CD1c-positive myeloid dendritic cell (primary cell): ENCODE results near the gene BRI3BP.

Source experiments
- DNase-seq: peaks from one replicate; pipeline ENCODE4 v3.0.0-alpha.2; 2016; ENCODE audit errors: extremely low spot score

Gene BRI3BP

DNA sequence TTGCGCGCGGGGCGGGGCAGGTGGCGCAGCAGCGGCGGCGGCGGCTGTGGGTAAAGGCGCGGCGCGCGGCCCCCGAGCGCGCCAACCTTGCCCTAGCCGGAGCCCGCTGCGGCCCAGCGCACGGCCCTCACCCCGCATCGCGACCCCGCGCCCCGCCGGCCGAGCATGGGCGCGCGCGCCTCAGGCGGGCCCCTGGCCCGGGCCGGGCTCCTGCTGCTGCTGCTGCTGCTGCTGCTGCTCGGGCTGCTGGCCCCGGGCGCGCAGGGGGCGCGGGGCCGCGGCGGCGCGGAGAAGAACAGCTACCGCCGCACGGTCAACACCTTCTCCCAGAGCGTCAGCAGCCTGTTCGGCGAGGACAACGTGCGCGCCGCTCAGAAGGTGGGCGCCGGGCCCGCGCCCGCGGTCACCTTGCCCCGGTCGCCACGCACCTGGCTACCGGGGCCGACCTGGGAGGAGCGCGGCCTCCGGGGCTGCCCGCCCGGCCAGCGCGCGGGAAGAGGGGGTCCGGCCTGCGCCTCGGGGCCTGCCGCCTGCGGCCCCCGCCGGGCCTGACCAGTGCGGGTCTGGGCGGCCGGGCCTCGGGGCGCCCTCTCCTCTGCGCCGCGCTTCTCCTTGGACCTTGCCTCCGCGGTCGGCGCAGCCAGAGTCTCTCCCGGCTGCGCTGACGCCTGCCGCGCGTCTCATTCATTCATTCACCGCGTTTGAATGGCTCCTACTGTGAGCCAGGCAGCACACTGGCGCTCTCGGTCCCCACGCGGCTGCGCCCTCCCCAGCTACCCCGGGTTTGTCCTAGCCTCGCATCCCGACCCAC, at the start of gene BRI3BP:
TSS of gene BRI3BP (plus strand) at position 20 of the 811 bp plus-strand sequence. CDS start at position 166, 146 bp downstream.
- DNase-seq = peak; percentile 28

DNA sequence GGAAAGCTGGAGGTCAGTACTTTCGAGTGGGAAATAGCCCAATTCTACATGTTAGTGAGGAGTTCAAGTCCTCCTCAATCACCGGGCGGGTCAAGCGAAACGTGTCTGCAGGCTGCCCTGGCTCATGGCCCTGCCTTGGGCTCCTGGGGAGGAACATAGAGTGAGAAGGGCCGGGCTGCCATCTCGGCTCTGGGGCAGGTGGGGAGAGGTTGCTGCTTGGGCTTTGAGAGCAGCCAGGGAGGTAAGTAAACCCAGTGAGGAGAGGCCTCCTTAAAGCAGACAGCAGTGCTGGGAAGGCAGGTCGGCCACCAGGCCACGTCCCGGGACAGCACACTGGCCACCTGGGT, 47.0 kb upstream of the BRI3BP start:
- DNase-seq = no peak

GRCh38 chr12:124947013-124947412, 46.4 kb upstream of the BRI3BP start:
- no peak for DNase-seq

DNA sequence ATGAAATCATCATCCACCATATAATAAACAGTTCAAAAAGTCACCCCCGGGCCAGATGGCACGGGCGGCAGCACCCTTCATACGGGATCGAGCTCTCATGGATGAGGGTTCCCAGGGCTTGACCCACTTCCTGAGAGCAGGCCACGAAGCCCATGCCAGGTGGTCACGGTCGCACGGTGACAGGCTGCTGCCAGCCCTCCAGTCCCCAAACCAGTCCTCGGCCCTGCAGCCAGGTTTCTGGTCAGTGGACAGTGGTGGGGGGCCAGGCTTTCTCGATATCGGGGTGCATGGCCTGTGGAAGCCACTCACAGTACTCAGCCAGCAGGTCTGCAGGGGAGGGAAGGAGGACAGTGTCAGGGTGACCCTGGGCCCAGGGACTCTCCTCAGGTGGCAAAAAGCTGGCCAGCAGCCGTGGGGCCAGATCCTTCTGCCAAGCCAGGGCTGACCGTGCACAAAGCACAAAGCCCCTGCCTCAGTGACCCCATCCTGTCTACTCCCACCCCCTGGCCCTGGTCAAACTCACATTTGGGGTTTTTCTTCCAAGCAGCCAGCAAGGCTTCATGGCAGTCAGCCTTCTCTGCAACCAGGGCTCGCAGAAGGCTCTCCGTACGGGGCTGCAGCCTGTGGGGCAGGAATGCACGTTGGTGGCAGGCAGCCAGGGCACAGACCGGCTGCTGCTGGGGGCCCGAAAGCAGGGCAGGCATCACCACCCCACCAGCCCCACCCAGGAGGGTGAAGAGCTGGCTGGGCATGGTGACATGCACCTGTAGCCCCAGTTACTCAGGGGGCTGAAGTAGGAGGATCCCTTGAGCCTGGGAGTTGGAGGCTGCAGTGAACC, 45.7 kb upstream of the BRI3BP start:
- DNase-seq = no peak

GRCh38 chr12:124949066-124949465, 44.4 kb upstream of the BRI3BP start:
- no peak for DNase-seq

DNA sequence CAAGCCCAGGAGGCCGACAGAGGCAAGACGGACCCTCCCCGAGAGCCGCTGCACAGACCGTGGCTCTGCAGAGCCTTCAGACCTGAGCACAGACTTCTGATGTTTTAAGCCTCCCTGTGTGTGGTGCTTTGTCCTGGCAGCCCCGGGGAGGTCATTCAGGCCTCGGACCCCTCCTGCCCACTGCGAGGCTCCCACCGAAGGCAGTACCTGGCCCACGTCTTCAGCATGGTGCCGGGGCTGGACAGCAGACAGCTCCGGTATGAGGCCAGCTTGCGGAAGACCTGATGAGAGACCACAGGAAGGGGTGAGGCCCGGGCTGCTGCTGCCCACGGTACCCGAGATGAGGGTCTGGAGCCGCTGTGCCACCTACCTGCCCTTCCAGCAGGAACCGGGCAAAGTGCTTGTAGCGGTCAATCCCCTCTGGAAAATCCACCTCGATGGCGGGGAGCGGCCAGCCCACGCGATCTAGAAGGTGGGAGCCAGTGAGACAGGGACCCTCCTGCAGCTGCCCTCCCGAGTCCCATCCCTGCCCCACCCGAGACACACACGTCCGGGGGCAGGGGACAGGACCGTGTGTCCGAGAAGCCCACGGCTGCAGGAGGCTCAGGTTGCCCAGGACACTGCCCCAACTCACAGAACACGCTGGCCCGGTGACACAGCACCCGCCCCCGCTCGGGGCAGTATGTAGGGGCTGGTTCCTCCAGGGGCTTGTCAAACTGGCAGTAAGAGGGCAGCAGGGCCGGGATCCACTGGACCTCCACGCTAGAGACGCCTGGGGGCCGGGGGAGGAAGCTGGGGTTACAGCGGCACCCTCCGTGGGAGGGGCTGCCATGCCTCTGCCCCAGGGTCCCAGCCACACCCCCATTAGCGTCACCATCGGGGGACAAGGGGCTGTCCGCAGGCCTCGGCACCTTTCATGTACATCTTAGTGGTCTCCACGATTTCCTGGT, 43.4 kb upstream of the BRI3BP start:
- DNase-seq = no peak

DNA sequence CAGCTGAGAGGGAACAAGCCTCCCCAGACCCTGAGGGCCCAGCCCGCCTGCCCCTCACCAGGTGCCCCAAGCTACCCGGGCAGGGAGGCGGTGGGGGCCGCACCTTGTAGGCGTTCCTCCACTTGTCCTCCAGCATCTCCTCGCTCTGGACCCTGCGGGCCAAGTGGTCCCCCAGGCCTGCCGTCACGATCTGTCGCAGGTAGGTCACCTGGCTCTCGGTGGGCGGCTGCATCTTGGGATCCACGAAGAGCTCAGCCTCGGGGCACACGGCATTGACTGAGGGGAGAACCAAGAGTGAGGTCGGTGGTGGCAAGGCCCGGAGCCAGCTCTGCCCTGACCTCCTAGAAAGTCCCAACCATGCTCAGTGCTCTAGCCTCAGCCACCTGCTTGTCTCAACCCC, 41.1 kb upstream of the BRI3BP start:
- no peak for DNase-seq

DNA sequence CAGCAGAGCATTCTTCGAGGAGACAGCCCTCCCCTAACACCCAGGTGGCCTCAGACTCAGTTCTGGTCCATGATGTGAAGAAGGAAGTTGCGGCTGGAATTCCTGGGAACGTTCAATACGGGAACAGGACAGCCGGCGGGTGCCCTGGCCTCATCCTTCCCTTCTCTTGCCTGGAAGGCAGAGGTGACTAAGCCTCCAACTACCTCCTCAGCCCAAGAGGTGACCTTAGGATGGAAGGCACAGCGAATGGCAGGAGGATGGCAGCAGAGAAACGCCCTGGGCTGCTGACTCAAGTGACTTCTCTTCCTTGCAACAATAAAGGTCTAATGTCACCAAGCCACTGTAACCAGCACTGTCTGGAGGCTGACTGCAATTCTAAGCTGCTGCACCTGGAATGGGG, 40.6 kb upstream of the BRI3BP start:
- DNase-seq = no peak

GRCh38 chr12:124953689-124954405, 39.6 kb upstream of the BRI3BP start:
- DNase-seq = no peak

- no peak for DNase-seq
Measured at GRCh38 chr12:124954771-124955170, 38.7 kb upstream of the BRI3BP start.

DNA sequence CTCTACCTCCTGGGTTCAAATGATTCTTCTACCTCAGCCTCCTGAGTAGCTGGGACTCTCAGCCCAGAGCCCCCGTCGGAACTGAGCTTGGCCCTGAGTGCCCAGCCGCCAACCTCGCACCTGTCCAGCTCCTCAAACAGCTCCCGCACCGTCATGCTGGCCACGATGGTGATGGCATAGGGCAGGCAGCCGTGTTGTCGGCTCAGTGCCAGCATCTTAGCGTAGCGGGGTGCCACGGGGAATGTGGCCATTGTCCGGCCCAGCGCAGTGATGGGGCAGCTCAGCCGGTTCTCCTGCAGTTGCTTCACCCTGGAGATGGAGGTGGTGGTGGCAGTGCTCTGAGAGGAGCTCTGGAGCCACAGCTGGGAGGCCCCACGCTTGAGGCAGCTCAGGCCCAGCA, 36.9 kb upstream of the BRI3BP start:
- no peak for DNase-seq

- DNase-seq = no peak
Measured at GRCh38 chr12:124961055-124961454, 32.4 kb upstream of the BRI3BP start.

DNA sequence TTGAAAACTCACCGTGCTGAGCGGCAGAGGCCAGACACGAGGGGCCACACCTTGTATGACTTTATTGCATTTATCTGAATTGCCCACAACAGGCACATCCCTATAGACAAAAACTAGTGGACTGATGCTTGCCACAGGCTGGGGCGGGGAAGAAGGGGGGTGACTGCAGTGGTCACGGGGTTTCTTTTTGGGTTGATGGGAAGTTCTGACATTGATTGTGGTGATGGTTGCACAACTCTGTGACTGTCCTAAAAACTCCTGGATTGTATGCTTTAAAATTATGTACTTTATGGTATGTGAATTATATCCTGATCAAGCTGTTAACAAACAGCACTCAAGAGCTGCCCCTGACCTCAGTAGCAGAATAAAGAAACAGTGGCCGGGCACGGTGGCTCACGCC, 30.2 kb upstream of the BRI3BP start:
- no peak for DNase-seq

- no peak for DNase-seq
Measured at GRCh38 chr12:124964251-124964650, 29.2 kb upstream of the BRI3BP start.

- no peak for DNase-seq
Measured at GRCh38 chr12:124964836-124965462, 28.5 kb upstream of the BRI3BP start.

DNA sequence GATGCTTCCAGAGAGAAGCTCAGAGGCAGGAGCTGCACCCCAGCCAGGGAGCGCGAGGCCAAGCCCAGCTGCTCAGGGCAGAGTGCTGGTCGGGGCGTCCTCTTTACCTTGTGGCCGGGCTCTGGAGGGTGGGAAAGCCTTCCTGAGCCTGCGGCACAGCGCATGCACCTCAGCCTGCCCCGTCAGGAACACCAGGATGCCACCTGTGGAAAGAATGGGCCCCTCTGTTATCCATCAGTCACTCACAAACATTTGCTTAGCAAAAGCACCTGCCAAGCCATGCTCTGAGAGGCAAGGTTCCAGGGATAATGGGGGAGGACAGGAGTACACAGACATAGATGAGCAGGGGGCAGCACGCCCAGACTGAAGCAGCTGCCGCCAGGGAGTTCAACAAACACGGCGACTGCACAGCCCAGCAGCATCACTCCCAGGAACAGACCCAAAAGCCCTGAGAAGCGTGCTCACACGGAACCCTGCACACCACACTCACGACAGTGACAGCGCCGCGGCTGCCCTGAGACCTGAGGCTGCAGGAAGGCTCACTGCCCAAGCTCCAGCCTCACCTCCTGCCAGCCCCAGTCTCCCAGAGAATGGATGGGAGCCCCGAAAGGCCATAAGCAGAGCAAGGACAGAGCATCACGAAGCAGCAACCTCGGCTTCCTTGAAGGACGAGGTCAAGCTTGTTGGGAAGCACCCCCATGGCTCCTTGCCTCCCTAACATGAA, 26.3 kb upstream of the BRI3BP start:
- DNase-seq = no peak

GRCh38 chr12:124968656-124969055, 24.8 kb upstream of the BRI3BP start:
- DNase-seq = no peak

GRCh38 chr12:124970647-124971402, 22.6 kb upstream of the BRI3BP start:
- DNase-seq = no peak

- no peak for DNase-seq
Measured at GRCh38 chr12:124971603-124972002, 21.8 kb upstream of the BRI3BP start.
